PC-9 (cell line): Measurements from ENCODE around the gene ERC2.

Experiments used
- EZH2 ChIP-seq: fragments of 200-600 bp; sonication (generic); IDR thresholded peaks from 2 replicates; pipeline ENCODE4 v1.8.0; 2017; ENCODE audit warnings: antibody characterized with exemption, low read depth
- TF ChIP-seq, protein P1 (sequence below): fragments of 200-600 bp; sonication (generic); conservative IDR thresholded peaks from 2 replicates; pipeline ENCODE4 v1.6.1; 2017; ENCODE audit warnings: mixed run types, antibody characterized with exemption, mild to moderate bottlenecking, moderate library complexity

DNA sequence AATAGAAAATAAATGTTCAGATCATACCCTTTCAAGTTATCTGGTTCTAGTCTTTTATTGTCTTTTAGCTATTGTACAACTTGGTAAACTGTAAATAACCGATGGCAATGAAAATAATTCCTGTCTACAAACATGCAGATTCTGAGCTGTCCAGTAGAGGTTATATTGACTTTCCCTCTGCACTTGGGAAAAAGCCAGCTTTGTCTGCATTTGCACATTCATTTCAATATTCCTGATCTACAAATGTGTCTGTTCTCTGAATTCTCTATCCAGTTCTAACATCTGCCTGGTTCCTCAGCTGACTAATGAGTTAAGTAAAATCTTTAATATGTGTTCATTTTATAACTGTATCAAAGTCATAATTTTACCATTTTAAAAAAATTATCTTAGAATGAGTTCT is 408.5 kb downstream of the ERC2 start:
- TF ChIP-seq, protein P1, sequence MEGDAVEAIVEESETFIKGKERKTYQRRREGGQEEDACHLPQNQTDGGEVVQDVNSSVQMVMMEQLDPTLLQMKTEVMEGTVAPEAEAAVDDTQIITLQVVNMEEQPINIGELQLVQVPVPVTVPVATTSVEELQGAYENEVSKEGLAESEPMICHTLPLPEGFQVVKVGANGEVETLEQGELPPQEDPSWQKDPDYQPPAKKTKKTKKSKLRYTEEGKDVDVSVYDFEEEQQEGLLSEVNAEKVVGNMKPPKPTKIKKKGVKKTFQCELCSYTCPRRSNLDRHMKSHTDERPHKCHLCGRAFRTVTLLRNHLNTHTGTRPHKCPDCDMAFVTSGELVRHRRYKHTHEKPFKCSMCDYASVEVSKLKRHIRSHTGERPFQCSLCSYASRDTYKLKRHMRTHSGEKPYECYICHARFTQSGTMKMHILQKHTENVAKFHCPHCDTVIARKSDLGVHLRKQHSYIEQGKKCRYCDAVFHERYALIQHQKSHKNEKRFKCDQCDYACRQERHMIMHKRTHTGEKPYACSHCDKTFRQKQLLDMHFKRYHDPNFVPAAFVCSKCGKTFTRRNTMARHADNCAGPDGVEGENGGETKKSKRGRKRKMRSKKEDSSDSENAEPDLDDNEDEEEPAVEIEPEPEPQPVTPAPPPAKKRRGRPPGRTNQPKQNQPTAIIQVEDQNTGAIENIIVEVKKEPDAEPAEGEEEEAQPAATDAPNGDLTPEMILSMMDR = no peak
- no peak for TF ChIP-seq EZH2
